Measurements from ENCODE around the gene COP1. TPM values are rescaled to one million over a fixed set of nuclear protein-coding genes. Genes with fewer than 3 reads are reported as not detected.
"Not testable (repeated sequence)": the region's sequence is repeated elsewhere in the genome, so short reads cannot be mapped to it uniquely, and the experiment has no call there.

Gene COP1
- total and polyA plus RNA-seq, 10 of the 15 experiments (the other 5 are each of a cell fraction or from before 2014, with no cell fraction given), result 17.7 to 49.9 (median 38.7) TPM

DNA sequence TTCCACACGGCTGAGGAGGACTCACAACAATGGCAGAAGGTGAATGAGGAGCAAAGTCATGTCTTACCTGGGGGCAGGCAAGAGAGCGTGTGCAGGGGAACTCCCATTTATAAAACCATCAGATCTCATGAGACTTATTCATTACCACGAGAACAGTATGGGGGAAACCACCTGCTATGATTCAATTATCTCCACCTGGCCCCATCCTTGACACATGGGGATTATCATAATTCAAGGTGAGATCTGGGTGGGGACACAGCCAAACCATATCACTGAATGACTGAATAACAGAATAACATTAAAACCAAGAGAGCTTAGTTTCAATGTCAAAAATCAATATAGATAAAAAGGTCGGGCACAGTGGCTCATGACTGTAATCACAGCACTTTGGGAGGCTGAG is 179.2 kb downstream of the COP1 start:
- FAIRE-seq; H3K4me1 ChIP-seq (ENCODE audit: control insufficient read depth, insufficient read depth, low read length); CTCF ChIA-PET; H3K36me3 ChIP-seq (ENCODE audit: control insufficient read depth in 2 of 2, insufficient read depth in 2 of 2, low read length in 1 of 2); H3K4me2 ChIP-seq (ENCODE audit: control insufficient read depth, insufficient read depth); H3K9ac ChIP-seq (ENCODE audit: control insufficient read depth, insufficient read depth, low read length); BruUV-seq (replicated peaks); H3K27me3 ChIP-seq (replicated peaks in 1 of 2; ENCODE audit: control insufficient read depth in 2 of 2, insufficient read depth in 2 of 2, low read length in 1 of 2); H3K27ac ChIP-seq (ENCODE audit: control insufficient read depth, insufficient read depth); in situ Hi-C loops (cut with MboI); H3K9me3 ChIP-seq (replicated peaks; ENCODE audit: control insufficient read depth, insufficient read depth, low read length); H2AFZ ChIP-seq (ENCODE audit: control insufficient read depth, low read depth, low read length); H3K4me3 ChIP-seq; DNase-seq (ENCODE audit: low read depth, low spot score); intact Hi-C loops (cut with micrococcal nuclease; ENCODE audit: unreplicated experiment); H3K79me2 ChIP-seq (ENCODE audit: control insufficient read depth, insufficient read depth, low read length); H4K20me1 ChIP-seq (ENCODE audit: control insufficient read depth, insufficient read depth): not testable (repeated sequence)
- ChIA-PET POLR2A (interaction anchor here (0.6 to 1.1 kb wide), 2 partner anchors 10 to 90 kb away, joined by 3 to 4 read pairs; no protein-coding TSS in a partner anchor), RAD21 (ENCODE audit: unreplicated experiment) (interaction anchor here (0.6 kb wide), 1 partner anchor 10 kb away, joined by 3 read pairs; no protein-coding TSS in a partner anchor), SMC1A (ENCODE audit: uncharacterized antibody, unreplicated experiment) (interaction anchor here (0.8 to 1.1 kb wide), 4 partner anchors 9 to 77 kb away, joined by 3 read pairs; no protein-coding TSS in a partner anchor)
- ATAC-seq, result peak; percentile 52
- whole genome bisulfite sequencing (ENCODE audit: insufficient coverage, insufficient replicate concordance, low lambda C conversion rate, missing lambda C conversion rate), result 35% methylated on average over 4 of the region's 4 CpGs
- TF ChIP-seq CHD2 (IDR thresholded peaks at IDR 0.05; ENCODE audit: borderline replicate concordance, low read depth, low read length), result peak; percentile 51; the same call in 1 of the 2 replicates
- peak; percentile 19; the same call in 1 of the 2 replicates for TF ChIP-seq MTA2 (IDR thresholded peaks at IDR 0.05; ENCODE audit: low read depth)

DNA sequence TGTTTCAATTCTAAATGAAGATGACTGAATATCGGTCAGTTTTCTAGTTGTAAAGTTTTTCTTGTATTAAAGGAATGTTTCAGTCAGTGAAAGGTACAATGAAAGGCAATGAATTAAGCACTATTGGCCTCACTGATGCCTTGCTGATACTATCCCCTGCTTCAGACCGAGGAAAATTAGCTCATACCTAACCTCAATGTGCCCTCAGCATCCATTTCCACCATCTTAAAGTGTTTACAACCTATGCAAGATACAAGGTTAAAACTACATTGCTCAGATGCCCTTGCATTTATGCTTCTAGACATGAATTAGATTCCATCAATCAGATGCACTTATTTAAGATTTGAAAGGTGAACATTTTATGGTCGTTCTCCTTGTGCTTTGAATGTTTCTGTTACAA is 184.5 kb downstream of the COP1 start:
- no peak for DNase-seq (ENCODE audit: low read depth, low spot score)
- FAIRE-seq, result no peak
- in situ Hi-C loops (cut with MboI) (no loop called here), intact Hi-C loops (cut with micrococcal nuclease; ENCODE audit: unreplicated experiment) (no loop called here)
- TF ChIP-seq, protein P1, sequence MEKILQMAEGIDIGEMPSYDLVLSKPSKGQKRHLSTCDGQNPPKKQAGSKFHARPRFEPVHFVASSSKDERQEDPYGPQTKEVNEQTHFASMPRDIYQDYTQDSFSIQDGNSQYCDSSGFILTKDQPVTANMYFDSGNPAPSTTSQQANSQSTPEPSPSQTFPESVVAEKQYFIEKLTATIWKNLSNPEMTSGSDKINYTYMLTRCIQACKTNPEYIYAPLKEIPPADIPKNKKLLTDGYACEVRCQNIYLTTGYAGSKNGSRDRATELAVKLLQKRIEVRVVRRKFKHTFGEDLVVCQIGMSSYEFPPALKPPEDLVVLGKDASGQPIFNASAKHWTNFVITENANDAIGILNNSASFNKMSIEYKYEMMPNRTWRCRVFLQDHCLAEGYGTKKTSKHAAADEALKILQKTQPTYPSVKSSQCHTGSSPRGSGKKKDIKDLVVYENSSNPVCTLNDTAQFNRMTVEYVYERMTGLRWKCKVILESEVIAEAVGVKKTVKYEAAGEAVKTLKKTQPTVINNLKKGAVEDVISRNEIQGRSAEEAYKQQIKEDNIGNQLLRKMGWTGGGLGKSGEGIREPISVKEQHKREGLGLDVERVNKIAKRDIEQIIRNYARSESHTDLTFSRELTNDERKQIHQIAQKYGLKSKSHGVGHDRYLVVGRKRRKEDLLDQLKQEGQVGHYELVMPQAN (conservative IDR thresholded peaks at IDR 0.05), result no peak
- TF ChIP-seq SIX5 (IDR thresholded peaks at IDR 0.05; ENCODE audit: low read depth, low read length, severe bottlenecking) (no peak), YBX1 (IDR thresholded peaks at IDR 0.05) (no peak), IKZF2 (IDR thresholded peaks at IDR 0.05) (no peak), SMAD5 (IDR thresholded peaks at IDR 0.05; ENCODE audit: low read depth) (no peak), JUNB (IDR thresholded peaks at IDR 0.05) (no peak), ASH2L (IDR thresholded peaks at IDR 0.05; ENCODE audit: borderline replicate concordance, low read depth) (no peak), HCFC1 (IDR thresholded peaks at IDR 0.05; ENCODE audit: low read length) (no peak), NFYB (IDR thresholded peaks at IDR 0.05; ENCODE audit: insufficient read depth, low read depth, low read length) (no peak)
- TF ChIP-seq, protein P2, sequence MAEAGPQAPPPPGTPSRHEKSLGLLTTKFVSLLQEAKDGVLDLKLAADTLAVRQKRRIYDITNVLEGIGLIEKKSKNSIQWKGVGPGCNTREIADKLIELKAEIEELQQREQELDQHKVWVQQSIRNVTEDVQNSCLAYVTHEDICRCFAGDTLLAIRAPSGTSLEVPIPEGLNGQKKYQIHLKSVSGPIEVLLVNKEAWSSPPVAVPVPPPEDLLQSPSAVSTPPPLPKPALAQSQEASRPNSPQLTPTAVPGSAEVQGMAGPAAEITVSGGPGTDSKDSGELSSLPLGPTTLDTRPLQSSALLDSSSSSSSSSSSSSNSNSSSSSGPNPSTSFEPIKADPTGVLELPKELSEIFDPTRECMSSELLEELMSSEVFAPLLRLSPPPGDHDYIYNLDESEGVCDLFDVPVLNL (IDR thresholded peaks at IDR 0.05; ENCODE audit: low read depth, low read length), result no peak
- no peak for ATAC-seq
- ChIA-PET SMC1A (ENCODE audit: uncharacterized antibody, unreplicated experiment) (interaction anchor here (0.8 to 1.2 kb wide), 2 partner anchors 35 to 42 kb away, joined by 3 read pairs; no protein-coding TSS in a partner anchor), CTCF (interaction anchor here (0.7 to 1.2 kb wide), 3 partner anchors 14 to 216 kb away, joined by 3 to 4 read pairs (median 3); no protein-coding TSS in a partner anchor), RAD21 (ENCODE audit: unreplicated experiment) (no interaction called here), POLR2A (no interaction called here)
- Histone ChIP-seq H3K4me3 (no peak overlapping the region), H4K20me1 (ENCODE audit: control insufficient read depth, insufficient read depth) (no peaks in the 10 kb centered on the region), H3K4me2 (ENCODE audit: control insufficient read depth, insufficient read depth) (no peak overlapping the region), H2AFZ (ENCODE audit: control insufficient read depth, low read depth, low read length) (no peak overlapping the region), H3K9me3 (replicated peaks; ENCODE audit: control insufficient read depth, insufficient read depth, low read length) (no peaks in the 10 kb centered on the region), H3K4me1 (ENCODE audit: control insufficient read depth, insufficient read depth, low read length) (no peaks in the 10 kb centered on the region), H3K79me2 (ENCODE audit: control insufficient read depth, insufficient read depth, low read length) (no peaks in the 10 kb centered on the region), H3K27me3 (replicated peaks in 1 of 2; ENCODE audit: control insufficient read depth in 2 of 2, insufficient read depth in 2 of 2, low read length in 1 of 2) (no peaks in the 10 kb centered on the region), H3K27ac (ENCODE audit: control insufficient read depth, insufficient read depth) (no peak overlapping the region), H3K36me3 (ENCODE audit: control insufficient read depth in 2 of 2, insufficient read depth in 2 of 2, low read length in 1 of 2) (peaks cover 0 to 4% of the 10 kb centered on the region in 2 experiments; a peak in 1 of 4 replicates), H3K9ac (ENCODE audit: control insufficient read depth, insufficient read depth, low read length) (no peak overlapping the region)
- WGBS (ENCODE audit: insufficient coverage, insufficient replicate concordance, low lambda C conversion rate, missing lambda C conversion rate), result 100% methylated on average over 3 of the region's 3 CpGs
- BruUV-seq (replicated peaks), result TSS peak; percentile 12
